ENCODE data around the gene SURF4. TPM values are rescaled to one million over a fixed set of nuclear protein-coding genes. Genes with fewer than 3 reads are reported as not detected.

Gene SURF4
- total and polyA plus RNA-seq, 2 of the 13 experiments (the other 11 are each of a cell fraction or from before 2014, with no cell fraction given): 220 to 265 TPM

DNA sequence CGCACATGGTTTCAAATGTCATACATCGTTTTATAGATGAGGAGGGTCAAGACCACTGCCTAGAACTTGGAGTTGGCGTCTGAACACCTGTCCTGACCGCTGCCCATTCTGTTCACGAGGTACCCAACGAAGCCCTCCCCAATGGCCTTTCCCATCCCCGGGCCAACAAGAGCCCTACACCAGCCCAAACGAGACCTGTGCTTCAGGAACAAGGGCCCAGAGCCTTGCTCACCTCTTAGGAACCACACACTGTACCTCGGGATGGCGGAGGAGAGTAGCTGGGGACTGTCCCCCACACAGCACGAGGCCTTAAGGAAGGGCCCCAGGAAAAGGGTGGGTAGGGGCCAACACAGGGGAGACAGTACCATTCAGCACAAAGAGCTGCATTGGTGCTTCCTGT, 42.8 kb downstream of the SURF4 start (continued):
- TF ChIP-seq KAT7 (CRISPR knock-in tag; IDR thresholded peaks at IDR 0.05; ENCODE audit: borderline replicate concordance): no peak
- TF ChIP-seq THYN1 (CRISPR knock-in tag; IDR thresholded peaks at IDR 0.05; ENCODE audit: borderline replicate concordance, low read depth): no peak
- TF ChIP-seq CREB3 (CRISPR knock-in tag; IDR thresholded peaks at IDR 0.05): no peak
- TF ChIP-seq RFX5 (IDR thresholded peaks at IDR 0.05; ENCODE audit: low read depth, low read length): no peak

DNA sequence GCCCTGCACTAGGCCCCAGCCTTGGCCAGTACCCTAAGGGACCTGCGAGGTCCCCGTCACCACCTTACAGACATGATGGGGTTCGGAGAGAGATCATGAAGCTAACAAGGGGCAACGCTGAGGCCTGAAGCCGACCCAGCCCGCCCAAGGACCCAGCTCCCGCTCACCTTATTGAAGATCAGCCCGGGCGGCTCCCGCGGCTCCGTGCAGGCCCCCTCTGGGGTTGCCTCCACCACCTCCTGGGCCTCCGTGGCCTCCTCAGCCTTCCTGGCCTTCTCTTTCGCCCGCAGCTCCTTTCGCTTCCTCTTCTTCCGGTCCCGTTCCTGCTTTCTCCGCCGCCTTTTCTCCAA, 43.5 kb downstream of the SURF4 start:
- 91% methylated on average over 20 of the region's 20 CpGs for WGBS (ENCODE audit: low lambda C conversion rate)
- Histone ChIP-seq H3K9ac (ENCODE audit: insufficient read depth, low read depth, low read length) (no peak overlapping the region), H2AFZ (ENCODE audit: low read length) (no peak overlapping the region), H3K79me2 (ENCODE audit: insufficient read depth, low read length) (peaks cover 26% of the 10 kb centered on the region), H3K4me1 (ENCODE audit: insufficient read depth, low read length) (peaks cover 22% of the 10 kb centered on the region), H3K4me2 (ENCODE audit: low read depth, low read length) (no peak overlapping the region), H3K36me3 (replicated peaks in 1 of 2; ENCODE audit: control insufficient read depth in 1 of 2, insufficient read depth in 2 of 2, low read length in 2 of 2) (peaks cover 18 to 41% of the 10 kb centered on the region in 2 experiments; a peak in 4 of 5 replicates), H3K4me3 (replicated peaks in 1 of 3; ENCODE audit: insufficient read depth in 1 of 3, low read depth in 2 of 3, low read length in 3 of 3) (no peak overlapping the region), H3K27ac (ENCODE audit: extremely low read length, insufficient read depth, low read length) (no peak overlapping the region), H3K27me3 (ENCODE audit: control insufficient read depth in 1 of 2, insufficient read depth in 2 of 2, low read length in 2 of 2) (no peaks in the 10 kb centered on the region; a peak in 1 of 5 replicates), H3K9me3 (ENCODE audit: low read length) (no peaks in the 10 kb centered on the region), H4K20me1 (ENCODE audit: insufficient read depth, low read length) (0 out of 2 replicates have a peak, but pooled peaks cover 7% of the 10 kb centered on the region)
- BruUV-seq (replicated peaks): no TSS peak
- ChIA-PET CTCF (ENCODE audit: low intra/inter-chr PET ratio, low total read pairs) (no interaction called here), POLR2A (no interaction called here)
- no peak for FAIRE-seq
- in situ Hi-C loops (cut with HindIII; ENCODE audit: extremely low pct_ligation_motif_present, low pct_unique_long_range_greater_than_20kb): loop anchor here (5.0 kb wide), 1 partner anchor 145 kb away; no protein-coding TSS in a partner anchor
- TF ChIP-seq, protein P1, sequence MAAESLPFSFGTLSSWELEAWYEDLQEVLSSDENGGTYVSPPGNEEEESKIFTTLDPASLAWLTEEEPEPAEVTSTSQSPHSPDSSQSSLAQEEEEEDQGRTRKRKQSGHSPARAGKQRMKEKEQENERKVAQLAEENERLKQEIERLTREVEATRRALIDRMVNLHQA (CRISPR knock-in tag; IDR thresholded peaks at IDR 0.05): no peak
- no peak for TF ChIP-seq KLF13 (CRISPR knock-in tag; IDR thresholded peaks at IDR 0.05)
- peak; percentile 21; the same call in 1 of the 2 replicates for TF ChIP-seq RBFOX2 (IDR thresholded peaks at IDR 0.05; ENCODE audit: low read depth, low read length)
- no peak for ATAC-seq
- DNase-seq (ENCODE audit: low spot score): no peak
- intact Hi-C loops (cut with micrococcal nuclease; ENCODE audit: unreplicated experiment): no loop called here
